Caki2 (cell line): ENCODE data around the gene EPB41L5. TPM values are rescaled to one million over a fixed set of nuclear protein-coding genes. Genes with fewer than 3 reads are reported as not detected.

Source experiments
- DNase-seq: peaks from one replicate; pipeline ENCODE4 v3.0.0-alpha.2; 2015; ENCODE audit warnings: low read depth
- in situ Hi-C: cut with HindIII; loops from 2 replicates; pipeline ENCODE4 v1.10.0; 2016; ENCODE audit warnings: low sequenced_read_pairs, low pct_unique_long_range_greater_than_20kb, mixed read lengths
- total RNA-seq: library from RNA; depleted of rRNA; stranded (reverse); fragments of >200 nt; shearing (Covaris generic); gene quantifications from 2 replicates; pipeline ENCODE4 v1.2.3, GENCODE V29; 2014; ENCODE audit warnings: low replicate concordance; rRNA removed

EPB41L5 gene
- total RNA-seq, 1 experiment from 2014 or later, result 4.8 TPM

DNA sequence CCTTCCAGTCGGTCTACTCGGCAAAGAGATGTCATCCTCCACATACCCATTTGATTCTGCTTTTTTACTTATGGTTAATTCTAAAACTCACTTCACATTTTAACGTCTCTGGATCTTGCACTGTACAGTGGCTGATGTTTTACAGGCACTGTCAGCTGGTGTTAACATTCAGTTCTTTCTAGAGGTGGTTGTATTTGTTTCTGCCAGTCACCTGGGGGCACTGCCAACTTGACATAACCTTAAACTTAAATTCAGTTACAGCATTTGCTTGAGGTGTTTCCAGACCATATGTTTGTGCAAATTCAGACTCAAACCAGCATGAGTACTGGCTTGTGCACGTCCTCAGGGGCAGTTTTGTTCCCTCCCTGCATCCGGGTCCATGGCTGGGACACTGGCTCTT is 215.6 kb downstream of the EPB41L5 start:
- in situ Hi-C loops, result no loop called here

More for the DNA sequence above, 215.6 kb downstream of the EPB41L5 start:
- DNase-seq, result no peak

Other genes with a start within 250 kb of the EPB41L5 start
- 36.1 and 38.3 TPM in 2 replicates for gene TMEM185B, start 210.3 kb downstream of the EPB41L5 start, total RNA-seq
- 92.7 and 116 TPM in 2 replicates for gene RALB, start 239.8 kb downstream of the EPB41L5 start, total RNA-seq